Ovary (tissue), 3 donors: ENCODE measurements around the gene MECR.

Source experiments
- CTCF ChIP-seq, 3 donors: fragments of 450-650 bp in 2 of 3; fragments of 200-600 bp in 1 of 3; IDR thresholded peaks; one replicate each; pipeline versions ENCODE4 v1.5.1 to v1.8.0; 2016 to 2022; ENCODE audit warnings: antibody characterized with exemption in 3 of 3, mild to moderate bottlenecking in 1 of 3
- EP300 ChIP-seq: sonication (generic); formaldehyde crosslinking; IDR thresholded peaks from one replicate; pipeline ENCODE4 v1.6.1; 2017; ENCODE audit warnings: antibody characterized with exemption
- POLR2A ChIP-seq: fragments of 450-650 bp; IDR thresholded peaks from one replicate; pipeline ENCODE4 v1.6.1; 2017; ENCODE audit warnings: antibody characterized with exemption, mild to moderate bottlenecking, moderate library complexity
- donor health status: DM: no; HTN: no; CAD: no.

DNA sequence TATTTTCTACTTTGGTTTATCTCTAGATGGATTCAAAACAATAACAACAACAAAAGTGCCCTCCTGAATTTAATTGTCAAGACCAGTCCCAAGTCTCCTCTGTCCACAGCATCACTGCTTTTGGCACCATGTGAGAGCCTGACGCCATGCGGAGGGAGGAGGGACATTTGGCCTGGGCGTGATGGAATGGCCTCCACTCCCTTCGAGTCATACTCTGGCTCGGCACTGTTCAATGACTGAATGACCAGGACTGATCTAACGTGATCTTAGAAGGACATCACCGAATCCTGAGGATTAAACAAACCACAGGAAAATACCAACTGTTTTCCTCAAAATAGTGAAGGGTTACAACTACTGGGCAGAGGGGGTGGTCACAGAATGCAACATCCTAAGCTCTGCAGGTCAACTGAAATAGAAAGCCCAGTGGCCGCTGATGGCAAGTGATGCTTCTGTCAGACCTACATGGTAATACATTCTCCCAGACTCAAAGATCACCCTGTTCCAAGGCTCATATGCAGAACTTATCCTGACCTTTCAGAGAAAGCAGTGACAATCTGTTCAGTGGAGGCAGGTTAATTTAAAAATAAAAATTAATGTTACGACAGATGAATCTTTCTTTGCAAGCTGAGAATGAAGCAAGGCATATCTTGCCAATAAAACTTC, 68.1 kb downstream of the MECR start:
- TF ChIP-seq POLR2A (no peak), CTCF (IDR thresholded peaks at IDR 0.05) (no peak), EP300 (no peak)
